Left lung (tissue), 10 donors: ENCODE data around the gene CEBPA. TPM values are rescaled to one million over a fixed set of nuclear protein-coding genes. Genes with fewer than 3 reads are reported as not detected.

ENCODE experiments used
- ATAC-seq: fragments of 200-7000 bp; cut with Tn5 transposase; one replicate; pipeline ENCODE4 v1.9.1; 2020; ENCODE audit warnings: moderate library complexity
- DNase-seq, 4 donors: peaks; one replicate each; pipeline ENCODE4 v3.0.0-alpha.2; 2013 to 2020
- H3K27ac ChIP-seq, 2 donors: fragments of 200-600 bp; sonication (generic) in 1 of 2; one replicate each; pipeline versions ENCODE4 v1.5.0 to v1.8.0; 2020 to 2021
- H3K27me3 ChIP-seq, 2 donors: fragments of 200-600 bp; sonication (generic) in 1 of 2; one replicate each; pipeline versions ENCODE4 v1.5.0 to v1.8.0; 2020 to 2021
- H3K36me3 ChIP-seq, 2 donors: fragments of 200-600 bp; sonication (generic) in 1 of 2; one replicate each; pipeline versions ENCODE4 v1.5.0 to v1.8.0; 2020 to 2021
- H3K4me1 ChIP-seq, 2 donors: fragments of 200-600 bp; one replicate each; pipeline ENCODE4 v1.8.0; 2021
- H3K4me3 ChIP-seq, 2 donors: fragments of 200-600 bp; sonication (generic) in 1 of 2; one replicate each; pipeline versions ENCODE4 v1.5.0 to v1.8.0; 2020 to 2021; ENCODE audit warnings: mild to moderate bottlenecking in 1 of 2
- H3K9me3 ChIP-seq, 2 donors: fragments of 200-600 bp; sonication (generic) in 1 of 2; one replicate each; pipeline versions ENCODE4 v1.5.0 to v1.8.0; 2020 to 2021
- CTCF ChIP-seq, 2 donors: fragments of 200-600 bp; sonication (generic) in 1 of 2; IDR thresholded peaks; one replicate each; pipeline versions ENCODE4 v1.5.0 to v1.8.0; 2021; ENCODE audit warnings: antibody characterized with exemption in 2 of 2
- intact Hi-C, 2 donors: fragments of 100-400 bp; cut with DNase I; formaldehyde crosslinking; loops; one replicate each; pipeline versions ENCODE4 v1.11.2 to v1.14.2; 2022
- polyA plus RNA-seq, 6 donors: library from polyadenylated mRNA; unstranded; fragments of 120-200 nt; gene quantifications; one replicate each; pipeline ENCODE4 v1.2.1, GENCODE V29; 2013; ENCODE audit not compliant: insufficient read length in 6 of 6
- total RNA-seq, 2 donors: library from RNA; stranded (reverse); fragmentation: NEBNext Ultra II Directional; extraction: Animal tissue kit (Norgen Biotek cat#: 25700); gene quantifications; one replicate each; pipeline ENCODE4 v1.2.1, GENCODE V29; 2021
- donor health status: DM: no; HTN: yes; CAD: no.
- donor health status: DM: no; HTN: no; CAD: no.

CEBPA gene
- total and polyA plus RNA-seq, 8 donors: 11.2 to 93.8 (median 16.5) TPM

- TF ChIP-seq CTCF (IDR thresholded peaks at IDR 0.05): no peak
- intact Hi-C loops: no loop called here
- Histone ChIP-seq H3K4me1 (peaks cover 5 to 67% of the 10 kb centered on the region in 2 donors), H3K36me3 (no peaks in the 10 kb centered on the region), H3K4me3 (no peak overlapping the region), H3K9me3 (peaks cover 0 to 16% of the 10 kb centered on the region in 2 donors), H3K27me3 (no peaks in the 10 kb centered on the region), H3K27ac (no peak overlapping the region)
- peak; percentile 39 for ATAC-seq
- peak in 1 of 4 donors; percentile 3 for DNase-seq
Observed at GRCh38 chr19:33284756-33285155, 17.6 kb downstream of the CEBPA start.

- Histone ChIP-seq H3K4me3 (no peak overlapping the region), H3K9me3 (peaks cover 0 to 12% of the 10 kb centered on the region in 2 donors), H3K27ac (no peak overlapping the region), H3K27me3 (no peaks in the 10 kb centered on the region), H3K36me3 (no peaks in the 10 kb centered on the region), H3K4me1 (peaks cover 8 to 68% of the 10 kb centered on the region in 2 donors)
- no peak for TF ChIP-seq CTCF (IDR thresholded peaks at IDR 0.05)
- intact Hi-C loops: no loop called here
- ATAC-seq (no peak), DNase-seq (peak in 1 of 4 donors; percentile 15)
Observed at GRCh38 chr19:33284146-33284643, 18.1 kb downstream of the CEBPA start.

GRCh38 chr19:33283589-33283988 lies 18.7 kb downstream of the CEBPA start:
- intact Hi-C loops: no loop called here
- peaks cover 0 to 6% of the 10 kb centered on the region in 2 donors for H3K9me3 ChIP-seq
- no peak overlapping the region for H3K4me3 ChIP-seq
- H3K36me3 ChIP-seq: no peaks in the 10 kb centered on the region
- no peak for ATAC-seq
- H3K27ac ChIP-seq: no peak overlapping the region
- no peaks in the 10 kb centered on the region for H3K27me3 ChIP-seq
- TF ChIP-seq CTCF (IDR thresholded peaks at IDR 0.05): no peak
- H3K4me1 ChIP-seq: peaks cover 8 to 74% of the 10 kb centered on the region in 2 donors
- no peak for DNase-seq

- Histone ChIP-seq H3K27me3 (no peaks in the 10 kb centered on the region), H3K9me3 (no peaks in the 10 kb centered on the region), H3K4me3 (no peak overlapping the region), H3K36me3 (no peaks in the 10 kb centered on the region), H3K27ac (no peak overlapping the region), H3K4me1 (peaks cover 8 to 72% of the 10 kb centered on the region in 2 donors)
- ATAC-seq: no peak
- TF ChIP-seq CTCF (IDR thresholded peaks at IDR 0.05): no peak
- peak in 1 of 4 donors; percentile 62 for DNase-seq
- intact Hi-C loops: no loop called here
Observed at GRCh38 chr19:33282036-33282671, 20.2 kb downstream of the CEBPA start.

- Histone ChIP-seq H3K9me3 (no peaks in the 10 kb centered on the region), H3K27me3 (no peaks in the 10 kb centered on the region), H3K4me1 (peaks cover 8 to 65% of the 10 kb centered on the region in 2 donors), H3K36me3 (no peaks in the 10 kb centered on the region), H3K27ac (no peak overlapping the region), H3K4me3 (no peak overlapping the region)
- intact Hi-C loops: no loop called here
- no peak for ATAC-seq
- no peak for TF ChIP-seq CTCF (IDR thresholded peaks at IDR 0.05)
- DNase-seq: peak in 1 of 4 donors; percentile 71
Observed at GRCh38 chr19:33281296-33281926, 20.9 kb downstream of the CEBPA start.
